Ovary (tissue), 9 donors: ENCODE data around the gene NAT14. TPM values are rescaled to one million over a fixed set of nuclear protein-coding genes. Genes with fewer than 3 reads are reported as not detected.
A peak's percentile ranks its signal among the peaks of the same experiment; 100 is the strongest.

Experiments
- DNase-seq, 5 donors: peaks; one replicate each; pipeline ENCODE4 v3.0.0-alpha.2; 2019 to 2020
- H3K27ac ChIP-seq, 2 donors: fragments of 200-600 bp; one replicate each; pipeline versions ENCODE4 v1.5.1 to v1.8.0; 2019 to 2022
- H3K27me3 ChIP-seq: fragments of 200-600 bp; one replicate; pipeline ENCODE4 v1.8.0; 2022
- H3K36me3 ChIP-seq: fragments of 200-600 bp; sonication (generic); one replicate; pipeline ENCODE4 v1.5.1; 2019
- H3K4me1 ChIP-seq: one replicate; pipeline ENCODE4 v1.8.1; 2013; ENCODE audit warnings: mild to moderate bottlenecking, moderate library complexity; ENCODE audit not compliant: insufficient read depth
- H3K4me3 ChIP-seq: fragments of 200-600 bp; sonication (generic); one replicate; pipeline ENCODE4 v1.5.1; 2017
- H3K9me3 ChIP-seq, 2 donors: fragments of 200-600 bp in 1 of 2; sonication (generic) in 1 of 2; one replicate each; pipeline versions ENCODE4 v1.5.1 to v1.8.1; 2013 to 2019; ENCODE audit warnings: mild to moderate bottlenecking in 1 of 2, moderate library complexity in 1 of 2
- EP300 ChIP-seq: sonication (generic); formaldehyde crosslinking; IDR thresholded peaks from one replicate; pipeline ENCODE4 v1.6.1; 2017; ENCODE audit warnings: antibody characterized with exemption
- POLR2A ChIP-seq: fragments of 450-650 bp; IDR thresholded peaks from one replicate; pipeline ENCODE4 v1.6.1; 2017; ENCODE audit warnings: antibody characterized with exemption, mild to moderate bottlenecking, moderate library complexity
- WGBS, 3 donors: extraction: QIAGEN DNeasy Blood & Tissue Kit in 1 of 3; methylation state at CpG; one replicate each; pipeline versions ENCODE4 v1.1.5 to v1.1.7; 2013 to 2017; 5-methylcytosine and 5-hydroxymethylcytosine counted together
- intact Hi-C, 4 donors: fragments of 100-400 bp; cut with DNase I; formaldehyde crosslinking; loops; one replicate each; pipeline versions ENCODE4 v1.11.0 to v1.15.1; 2022 to 2023
- polyA plus RNA-seq, 2 donors: library from polyadenylated mRNA; stranded (reverse); fragments of 200-250 nt in 1 of 2; fragments of 350-450 nt in 1 of 2; fragmentation: Illumina TruSeq in 1 of 2; extraction: RNeasy Lipid Tissue Mini Kit (QIAGEN cat#74804) in 1 of 2; gene quantifications; one replicate each; pipeline ENCODE4 v1.2.3, GENCODE V29; 2013 to 2014
- total RNA-seq, 7 donors: library from RNA; depleted of rRNA in 2 of 7; stranded (reverse); fragments of >200 nt in 2 of 7; fragmentation: NEBNext Ultra II Directional in 3 of 7; extraction: Animal tissue kit (Norgen Biotek cat#: 25700) in 3 of 7; gene quantifications; one replicate each; pipeline versions ENCODE4 v1.1.0 to v1.2.4, GENCODE V29; 2016 to 2023
- TF ChIP-seq, protein P1 (sequence below), 3 donors: fragments of 450-650 bp in 2 of 3; fragments of 200-600 bp in 1 of 3; IDR thresholded peaks; one replicate each; pipeline versions ENCODE4 v1.5.1 to v1.8.0; 2016 to 2022; ENCODE audit warnings: antibody characterized with exemption in 3 of 3, mild to moderate bottlenecking in 1 of 3
- donor health status: DM: no; HTN: no; CAD: no; lungs with moderate emphysema.
- donor health status: DM: no; HTN: no; CAD: no.
- donor health status: Bipolar disorder and iron deficiency.
- donor health status: DM: yes; HTN: yes; CAD: no.
- donor health status: DM: no; HTN: no; CAD: no.
- donor health status: DM: yes; HTN: yes; CAD: no.

NAT14 gene
- total and polyA plus RNA-seq, 9 donors = 3.2 to 40.4 (median 23.5) TPM

DNA sequence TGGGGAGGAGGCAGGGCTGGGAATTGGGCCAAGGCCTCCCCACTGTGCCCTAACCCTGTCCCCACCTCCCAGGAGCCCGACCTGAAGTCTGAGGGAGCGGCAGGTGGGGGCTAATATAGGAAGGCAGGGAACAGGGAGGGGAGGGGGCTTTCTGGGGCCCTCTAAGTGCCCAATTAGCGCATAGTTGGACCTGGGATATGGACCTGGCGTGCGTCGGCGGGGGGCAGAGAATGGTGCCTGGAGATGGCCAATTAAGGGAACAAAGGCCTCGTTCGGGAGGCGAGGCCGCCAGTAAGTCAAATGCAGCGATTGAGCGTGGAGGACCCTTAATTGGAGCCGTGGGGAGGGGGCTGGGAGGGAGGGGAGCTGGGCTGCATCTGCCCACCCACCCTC, 20.3 kb upstream of the NAT14 start, which contains the start of gene C19orf85:
Gene C19orf85 (minus strand): TSS at position 90 of the 393 bp plus-strand sequence. CDS start 197 bp downstream, outside the sequence.
- no peak within 1 kb of the TSS for H3K27ac ChIP-seq
- H3K36me3 ChIP-seq = no peaks in the 10 kb centered on the region
- TF ChIP-seq, protein P1, sequence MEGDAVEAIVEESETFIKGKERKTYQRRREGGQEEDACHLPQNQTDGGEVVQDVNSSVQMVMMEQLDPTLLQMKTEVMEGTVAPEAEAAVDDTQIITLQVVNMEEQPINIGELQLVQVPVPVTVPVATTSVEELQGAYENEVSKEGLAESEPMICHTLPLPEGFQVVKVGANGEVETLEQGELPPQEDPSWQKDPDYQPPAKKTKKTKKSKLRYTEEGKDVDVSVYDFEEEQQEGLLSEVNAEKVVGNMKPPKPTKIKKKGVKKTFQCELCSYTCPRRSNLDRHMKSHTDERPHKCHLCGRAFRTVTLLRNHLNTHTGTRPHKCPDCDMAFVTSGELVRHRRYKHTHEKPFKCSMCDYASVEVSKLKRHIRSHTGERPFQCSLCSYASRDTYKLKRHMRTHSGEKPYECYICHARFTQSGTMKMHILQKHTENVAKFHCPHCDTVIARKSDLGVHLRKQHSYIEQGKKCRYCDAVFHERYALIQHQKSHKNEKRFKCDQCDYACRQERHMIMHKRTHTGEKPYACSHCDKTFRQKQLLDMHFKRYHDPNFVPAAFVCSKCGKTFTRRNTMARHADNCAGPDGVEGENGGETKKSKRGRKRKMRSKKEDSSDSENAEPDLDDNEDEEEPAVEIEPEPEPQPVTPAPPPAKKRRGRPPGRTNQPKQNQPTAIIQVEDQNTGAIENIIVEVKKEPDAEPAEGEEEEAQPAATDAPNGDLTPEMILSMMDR (IDR thresholded peaks at IDR 0.05) = no peak
- TF ChIP-seq EP300 (no peak), POLR2A (no peak)
- no peaks in the 10 kb centered on the region for H3K27me3 ChIP-seq
- H3K4me1 ChIP-seq = peaks cover 3% of the 10 kb centered on the region
- WGBS, 3 donors = 61 to 73% (median 72%) methylated on average over 14 of the region's 14 CpGs
- peak in 1 of 5 donors; percentile 42 for DNase-seq
- H3K4me3 ChIP-seq = no peak within 1 kb of the TSS
- intact Hi-C loops = loop anchor here in 3 of 4 donors (5.0 kb wide), 3 partner anchors 38 to 77 kb away; partner anchors contain the start of gene RPL28 (in 1 of the 3)
- no peaks in the 10 kb centered on the region for H3K9me3 ChIP-seq

DNA sequence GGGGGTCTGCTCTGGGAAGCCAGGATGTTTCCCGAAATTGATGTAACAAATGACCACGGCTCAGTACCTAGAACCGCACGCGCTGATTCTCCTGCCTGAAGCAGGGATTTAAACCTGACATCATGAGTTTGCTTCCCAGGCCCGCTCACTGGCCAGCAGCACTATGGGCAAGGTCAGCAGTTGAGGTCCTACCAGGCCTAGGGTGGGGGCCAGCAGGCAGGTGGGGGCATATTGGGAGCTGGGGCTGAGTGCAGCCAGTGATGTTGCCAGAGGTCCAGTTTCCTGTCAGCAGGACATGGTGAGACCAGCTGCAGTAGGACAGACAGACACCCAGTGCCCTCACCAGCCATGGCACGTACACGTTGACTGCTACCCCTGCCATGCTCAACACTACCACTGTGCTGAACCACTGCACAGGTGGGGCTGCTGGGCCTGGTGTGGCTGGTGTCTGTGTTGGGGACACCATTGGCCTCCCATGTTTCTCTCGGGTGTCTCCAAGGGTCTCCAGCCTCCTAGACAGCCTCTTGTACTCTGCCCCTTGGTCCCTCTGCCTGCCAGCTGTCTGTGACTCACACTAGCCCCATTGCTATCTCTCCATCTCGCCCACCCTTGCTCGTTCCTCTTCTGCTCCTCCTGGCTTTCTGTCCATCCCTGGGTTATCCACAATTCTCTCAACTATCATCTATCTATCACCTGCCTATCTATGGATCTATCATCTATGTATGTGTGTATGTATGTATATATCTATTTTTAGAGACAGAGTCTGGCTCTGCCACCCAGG, 19.3 kb upstream of the NAT14 start:
- no peaks in the 10 kb centered on the region for H3K36me3 ChIP-seq
- H3K9me3 ChIP-seq = no peaks in the 10 kb centered on the region
- H3K4me3 ChIP-seq = no peak overlapping the region
- H3K27ac ChIP-seq = no peak overlapping the region
- TF ChIP-seq POLR2A (no peak), EP300 (no peak)
- TF ChIP-seq, protein P1 (IDR thresholded peaks at IDR 0.05) = no peak
- intact Hi-C loops = loop anchor here in 2 of 4 donors (5.0 kb wide), 2 partner anchors 37 to 42 kb away; no protein-coding TSS in a partner anchor
- peak in 1 of 5 donors; percentile 21 for DNase-seq
- WGBS, 3 donors = 83 to 90% (median 88%) methylated on average over 11 of the region's 11 CpGs
- no peaks in the 10 kb centered on the region for H3K27me3 ChIP-seq
- peaks cover 3% of the 10 kb centered on the region for H3K4me1 ChIP-seq

DNA sequence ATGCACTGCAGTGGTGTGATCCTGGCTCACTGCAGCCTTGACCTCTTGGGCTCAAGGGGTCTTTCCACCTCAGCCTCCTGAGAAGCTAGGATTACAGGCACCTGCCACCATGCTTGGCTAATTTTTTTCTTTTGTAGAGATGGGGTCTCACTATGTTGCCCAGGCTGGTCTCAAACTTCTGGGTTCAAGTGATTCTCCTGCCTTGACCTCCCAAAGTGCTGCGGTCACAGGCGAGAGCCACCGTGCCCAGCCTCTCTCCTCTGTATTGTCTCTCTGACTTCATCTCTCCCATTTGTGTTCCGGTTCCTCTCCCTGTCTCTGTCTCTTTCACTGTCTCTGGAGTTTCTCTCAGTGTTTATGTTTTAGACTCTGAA, 18.8 kb upstream of the NAT14 start:
- Histone ChIP-seq H3K9me3 (no peaks in the 10 kb centered on the region), H3K4me1 (peaks cover 3% of the 10 kb centered on the region), H3K4me3 (no peak overlapping the region), H3K27me3 (no peaks in the 10 kb centered on the region), H3K36me3 (no peaks in the 10 kb centered on the region), H3K27ac (no peak overlapping the region)
- 84 to 91% (median 85%) methylated on average over 4 of the region's 4 CpGs for WGBS, 3 donors
- DNase-seq = no peak
- TF ChIP-seq POLR2A (no peak), EP300 (no peak)
- TF ChIP-seq, protein P1 (IDR thresholded peaks at IDR 0.05) = no peak
- intact Hi-C loops = loop anchor here in 2 of 4 donors (5.0 kb wide), 2 partner anchors 36 to 41 kb away; no protein-coding TSS in a partner anchor

DNA sequence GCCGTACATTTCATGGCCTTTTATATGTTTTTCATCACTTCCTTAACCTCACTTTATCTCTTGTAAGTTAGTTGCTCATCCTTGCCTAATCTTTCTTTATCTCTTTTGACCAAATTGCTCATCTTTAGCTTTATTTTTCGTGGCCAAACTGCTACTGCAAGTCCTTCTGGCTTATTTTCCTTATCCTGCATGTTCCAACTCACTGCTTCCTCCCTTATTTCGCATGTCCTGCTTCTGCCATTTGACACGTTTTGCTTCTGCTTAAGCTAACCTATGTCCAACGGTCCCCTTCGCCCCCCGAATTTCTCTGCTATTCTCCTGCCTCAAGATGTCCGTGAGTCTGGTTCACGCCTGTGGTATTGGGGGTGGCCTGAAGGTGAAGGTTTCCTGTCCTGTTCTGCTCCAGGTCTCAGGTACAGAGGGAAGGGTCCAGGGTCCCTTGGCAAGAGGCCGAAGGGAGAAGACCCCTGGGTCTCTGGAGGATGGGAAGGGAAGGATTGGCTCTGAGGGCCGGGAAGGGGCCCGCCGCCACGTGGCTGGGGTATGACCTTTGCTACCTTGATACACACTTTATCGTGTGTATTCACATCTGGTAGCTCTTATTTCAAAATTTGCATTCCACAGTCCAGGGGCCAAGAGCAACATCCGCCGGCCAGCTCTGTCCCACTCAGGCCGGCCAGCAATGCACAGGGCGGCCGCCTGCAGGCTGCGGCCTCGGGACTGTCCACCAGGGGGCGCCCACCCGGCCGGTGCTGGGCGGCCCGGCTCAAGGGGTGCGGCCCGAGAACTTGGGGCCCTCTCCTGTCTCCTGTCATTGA, 17.5 kb upstream of the NAT14 start:
- Histone ChIP-seq H3K27me3 (no peaks in the 10 kb centered on the region), H3K4me3 (no peak overlapping the region), H3K27ac (no peak overlapping the region), H3K9me3 (no peaks in the 10 kb centered on the region), H3K4me1 (peaks cover 3% of the 10 kb centered on the region), H3K36me3 (no peaks in the 10 kb centered on the region)
- TF ChIP-seq POLR2A = no peak
- TF ChIP-seq, protein P1 (IDR thresholded peaks at IDR 0.05) = peak; percentile 94 to 99 (median 96)
- peak; percentile 70 to 88 (median 80) for DNase-seq
- 10 to 16% (median 13%) methylated on average over 28 to 29 of the region's 29 CpGs for WGBS, 3 donors
- intact Hi-C loops = loop anchor here in 2 of 4 donors (5.0 kb wide), 2 partner anchors 35 to 40 kb away; no protein-coding TSS in a partner anchor
